ENCODE data around the gene ASTN1.

Gene ASTN1

DNA sequence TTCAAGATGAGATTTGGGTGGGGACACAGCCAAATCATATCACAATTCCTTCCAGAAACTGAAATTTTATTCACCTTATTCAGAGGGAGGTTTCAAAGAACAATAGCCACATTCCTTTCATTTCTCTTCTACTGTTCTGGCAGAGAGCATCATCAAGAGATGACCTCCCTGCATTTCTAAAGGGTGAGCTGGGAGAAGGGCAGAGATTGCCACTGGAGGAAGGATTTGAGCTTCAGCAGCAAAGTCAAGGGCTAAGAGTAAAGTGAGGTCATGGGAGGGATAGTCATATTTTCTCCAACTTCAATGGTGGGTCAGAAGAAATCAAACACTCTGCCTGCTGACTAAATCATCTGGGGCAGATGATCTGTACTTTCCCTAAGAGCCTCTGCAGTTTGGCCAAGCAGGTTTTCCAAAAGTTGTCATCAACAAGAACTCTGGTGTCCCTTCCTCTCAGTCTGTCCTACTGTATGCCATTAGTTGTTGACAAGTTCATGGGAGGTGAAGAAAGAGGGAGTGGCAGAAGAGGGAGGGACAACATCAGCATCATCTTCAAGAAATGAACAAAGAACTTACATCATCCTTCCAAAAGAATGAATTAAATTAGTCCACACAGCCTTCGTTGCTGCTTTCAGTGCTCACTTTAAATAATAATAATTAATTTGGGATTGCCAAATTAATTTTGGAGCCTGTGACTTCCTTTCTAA, 298.3 kb downstream of the ASTN1 start:
- DNase-seq, result no peak

DNA sequence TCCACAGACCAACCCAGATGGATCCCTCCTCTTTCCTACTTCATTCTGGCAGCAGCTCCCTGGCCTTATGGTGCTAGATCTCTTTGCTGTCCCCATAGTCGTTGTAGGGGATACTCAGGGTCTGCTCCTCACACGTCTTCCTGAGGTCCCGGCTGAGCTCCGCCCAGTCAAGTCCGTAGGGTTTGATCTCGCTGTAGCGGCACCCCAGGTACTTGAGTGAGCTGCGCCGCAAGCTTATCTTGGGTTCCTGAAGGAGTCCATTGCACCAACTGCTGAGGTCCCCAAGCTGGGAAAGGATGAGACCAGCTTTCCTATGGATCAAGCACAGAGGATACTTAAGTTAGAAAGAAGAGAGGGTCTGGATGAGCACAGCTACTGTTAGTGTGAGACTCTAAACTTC, 300.3 kb downstream of the ASTN1 start:
- DNase-seq, result no peak

DNA sequence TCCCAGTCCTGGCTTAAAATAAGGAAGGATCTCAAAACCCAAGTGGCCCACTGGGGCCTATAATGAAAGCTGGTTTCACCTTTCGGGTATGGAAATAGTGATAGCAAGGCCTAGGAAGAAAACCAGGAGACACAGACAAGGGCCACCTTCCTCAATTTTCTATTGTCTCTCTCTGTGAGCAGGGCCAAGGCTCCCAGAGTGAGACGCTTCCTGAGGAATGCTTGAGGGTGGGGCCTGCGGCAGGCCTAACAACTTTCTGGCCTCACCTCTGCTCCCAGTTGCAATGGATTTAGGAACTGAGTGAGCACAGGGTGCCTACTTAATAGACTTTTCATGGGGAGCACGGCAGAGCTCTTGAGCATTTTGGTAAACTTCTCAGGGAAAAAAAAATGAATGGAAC, 300.9 kb downstream of the ASTN1 start:
- DNase-seq, result no peak

DNA sequence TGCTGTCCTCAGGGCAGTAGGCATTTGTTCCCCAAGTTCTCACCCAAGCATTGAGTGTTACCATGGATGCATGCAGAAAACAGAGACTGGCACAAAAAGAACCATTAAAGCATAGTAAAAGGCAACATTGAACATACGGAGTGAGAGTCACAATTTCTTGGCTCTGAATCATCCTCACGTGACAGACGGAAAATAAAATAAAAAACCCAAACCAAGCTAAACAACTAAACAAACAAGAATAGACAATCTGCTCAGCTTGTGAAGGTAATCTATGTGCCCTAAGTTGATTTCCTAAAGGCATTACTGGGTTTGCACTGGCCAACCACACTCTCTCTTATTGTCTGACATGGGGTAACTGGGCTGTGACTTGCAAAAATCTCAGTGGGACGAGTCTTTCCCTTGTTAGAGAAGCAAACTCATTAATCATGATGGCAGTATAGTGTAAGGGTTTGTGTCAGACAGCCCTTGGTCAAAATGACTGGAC, 306.0 kb downstream of the ASTN1 start:
- no peak for DNase-seq

DNA sequence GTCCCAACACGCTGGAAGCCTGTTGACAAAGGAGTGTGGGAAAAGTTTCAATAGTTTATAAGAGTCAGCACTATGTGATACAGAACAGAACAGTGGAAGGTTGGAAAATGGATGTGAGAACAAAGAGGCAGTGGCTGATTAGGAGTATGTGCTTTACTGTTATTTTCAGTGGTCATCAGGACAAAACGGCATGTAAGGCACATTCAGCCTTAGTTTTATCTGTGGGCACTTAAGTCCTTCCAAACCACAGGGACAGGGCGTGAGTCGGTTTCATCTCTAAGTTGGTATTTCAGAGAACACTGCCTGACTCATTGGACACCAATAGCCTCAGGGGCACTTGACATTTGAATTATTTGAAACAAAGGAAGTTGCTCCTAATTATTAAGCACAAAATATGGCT, 306.9 kb downstream of the ASTN1 start:
- no peak for DNase-seq

DNA sequence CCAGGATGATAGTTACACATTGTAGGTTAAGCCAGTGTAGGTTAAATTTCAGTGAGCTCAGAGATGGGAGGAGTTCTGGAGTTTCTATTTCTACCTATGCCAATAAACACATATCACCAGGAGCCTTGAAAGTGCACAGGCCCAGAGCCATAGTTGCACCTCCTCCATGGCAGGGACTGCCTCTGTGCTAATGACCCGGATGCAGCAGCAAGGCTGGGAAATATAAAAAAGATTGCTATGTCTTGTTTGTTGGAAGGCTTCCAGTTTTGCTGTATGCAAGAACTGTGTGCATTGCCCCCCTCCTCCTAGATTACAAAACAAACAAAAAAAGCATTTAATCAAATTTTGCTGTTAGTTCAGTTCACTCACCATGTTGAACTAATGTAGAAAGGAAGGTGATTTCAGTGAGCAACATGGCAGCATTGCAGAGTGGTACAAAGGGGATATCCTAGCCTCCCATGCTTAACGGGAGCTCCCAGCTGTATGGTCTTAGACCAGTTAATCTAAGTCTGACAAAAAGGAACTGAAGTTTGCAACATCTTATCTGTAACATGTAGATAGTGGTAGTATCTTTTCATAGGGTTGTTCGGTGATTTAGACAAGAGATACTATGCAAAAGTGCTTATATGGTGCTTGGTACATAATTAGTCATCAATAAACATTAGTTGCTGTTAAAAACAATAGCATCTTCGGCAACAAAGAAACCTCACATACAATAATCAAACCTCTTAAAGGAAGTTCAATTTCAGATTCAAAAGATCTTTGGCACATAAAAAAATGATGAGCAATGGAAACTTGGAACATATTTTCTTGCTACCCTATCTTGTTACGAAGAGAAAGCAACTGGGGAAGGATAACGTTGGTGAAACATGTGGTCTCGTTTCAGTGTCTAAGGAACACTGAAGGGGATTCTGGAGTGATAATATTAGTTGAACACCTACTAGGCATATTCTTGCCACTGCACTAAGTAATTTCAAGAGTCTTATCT, 309.5 kb downstream of the ASTN1 start:
- no peak for DNase-seq

DNA sequence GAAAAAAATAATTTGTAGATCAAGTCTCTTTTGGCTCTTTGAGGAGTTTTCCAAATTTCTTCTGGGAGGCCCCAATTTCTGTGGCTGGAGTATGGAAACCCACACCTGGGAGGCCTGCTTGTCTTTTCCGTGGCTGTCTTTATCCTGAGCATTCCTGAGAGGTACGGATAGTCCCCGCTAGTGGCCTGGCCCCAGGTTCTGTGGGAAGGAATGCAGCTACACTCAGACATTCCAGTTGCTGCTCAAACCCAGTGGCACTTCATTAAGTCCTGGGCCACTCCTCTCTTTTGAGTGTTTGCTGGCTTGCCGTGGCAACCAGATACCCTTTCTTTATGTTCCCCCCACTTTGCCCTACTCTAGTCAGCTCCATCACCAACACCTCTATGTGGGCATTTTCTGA, 310.4 kb downstream of the ASTN1 start:
- DNase-seq, result no peak

DNA sequence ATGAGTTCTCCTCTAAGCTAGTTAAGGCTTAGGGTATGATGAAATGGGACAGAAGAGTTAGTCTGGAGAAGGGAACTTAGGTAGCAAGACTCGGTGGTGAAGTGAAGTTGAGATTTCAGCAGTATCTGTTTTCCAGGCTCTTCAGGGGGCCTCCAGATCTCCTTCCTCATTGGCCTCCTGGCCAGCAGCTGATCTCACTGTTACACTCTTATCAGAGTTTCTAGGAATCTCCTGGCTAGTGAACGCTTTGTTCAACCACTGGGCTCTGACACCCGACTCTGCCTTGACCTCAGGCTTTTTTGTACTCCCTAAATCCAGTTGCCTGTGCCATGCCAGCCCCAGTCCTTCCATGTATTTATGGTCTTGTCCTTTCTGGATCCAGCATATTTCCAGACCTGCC, 311.0 kb downstream of the ASTN1 start:
- no peak for DNase-seq

DNA sequence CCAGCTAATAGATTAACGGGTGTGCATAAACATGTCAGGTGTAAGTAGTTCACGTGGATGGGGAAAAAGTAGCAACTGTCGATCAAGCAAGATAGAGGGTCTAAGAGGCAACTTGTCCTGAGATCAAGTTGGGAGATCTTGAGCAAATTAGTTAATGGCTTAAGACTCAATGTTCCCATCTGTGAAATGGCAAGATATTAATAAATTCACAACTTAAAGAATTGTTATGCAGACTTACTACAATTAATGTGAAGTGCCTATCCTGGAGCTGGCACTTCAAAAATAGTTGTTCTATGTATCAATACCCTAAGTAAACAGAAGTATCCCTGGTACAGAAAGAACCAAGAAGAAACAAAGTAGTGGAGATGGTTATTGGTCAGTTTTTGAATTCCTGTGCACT, 312.4 kb downstream of the ASTN1 start:
- no peak for DNase-seq

DNA sequence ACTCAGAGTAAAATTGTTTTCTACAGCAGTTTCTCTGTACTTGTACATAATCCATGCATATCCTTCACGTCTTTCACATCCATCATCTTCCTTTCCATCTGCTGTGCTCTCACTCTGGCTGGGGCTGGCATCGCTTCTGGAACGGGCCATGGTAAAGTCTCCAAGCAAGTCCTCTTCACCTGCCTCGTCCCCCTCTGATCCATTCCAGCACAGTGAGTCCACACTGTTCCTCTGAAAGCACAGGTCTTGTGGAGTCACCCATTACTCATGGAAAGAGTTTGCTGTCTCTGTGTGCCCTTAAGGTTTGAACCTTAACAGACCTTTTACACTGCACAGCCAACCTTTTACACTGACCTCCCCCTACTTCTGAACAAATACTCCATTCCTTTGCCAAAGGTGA, 313.6 kb downstream of the ASTN1 start:
- DNase-seq, result no peak

DNA sequence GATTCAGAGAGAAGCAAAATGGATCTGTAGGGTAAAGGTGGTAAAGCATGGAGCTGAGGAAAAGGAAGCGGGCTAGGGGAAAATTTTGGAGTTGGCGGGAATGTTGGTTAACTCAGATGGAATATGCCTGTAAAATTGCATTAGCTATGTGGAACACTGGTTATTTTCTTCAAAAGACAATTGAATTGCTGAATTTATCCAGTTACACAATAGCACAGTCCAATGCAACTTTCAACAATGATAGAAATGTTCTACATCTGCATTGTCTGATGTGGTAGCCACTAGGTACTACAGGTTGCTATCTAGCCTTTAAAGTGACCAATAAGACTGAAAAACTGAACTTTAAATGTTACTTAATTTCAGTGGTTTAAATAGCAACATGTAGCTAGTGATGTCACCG, 315.2 kb downstream of the ASTN1 start:
- no peak for DNase-seq

DNA sequence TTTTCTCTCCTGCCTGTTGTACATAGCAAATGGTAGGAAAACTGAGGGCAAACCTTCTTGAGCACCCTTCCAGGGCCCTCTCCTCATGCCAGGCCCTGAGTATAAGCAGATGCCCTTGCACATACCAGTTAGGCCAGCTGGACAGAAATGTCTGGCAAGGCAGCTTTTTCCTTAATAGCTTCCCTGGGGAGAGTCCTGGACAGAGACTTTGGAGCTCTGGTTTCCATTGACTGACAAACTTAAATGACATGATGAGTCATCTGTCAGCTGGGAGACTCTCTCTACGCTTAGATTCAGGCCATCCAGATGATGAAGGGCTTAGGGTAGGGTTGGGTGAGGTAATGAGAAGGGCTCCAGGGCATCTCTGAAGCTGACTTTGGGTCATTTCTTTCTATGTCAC, 317.5 kb downstream of the ASTN1 start:
- DNase-seq, result no peak

DNA sequence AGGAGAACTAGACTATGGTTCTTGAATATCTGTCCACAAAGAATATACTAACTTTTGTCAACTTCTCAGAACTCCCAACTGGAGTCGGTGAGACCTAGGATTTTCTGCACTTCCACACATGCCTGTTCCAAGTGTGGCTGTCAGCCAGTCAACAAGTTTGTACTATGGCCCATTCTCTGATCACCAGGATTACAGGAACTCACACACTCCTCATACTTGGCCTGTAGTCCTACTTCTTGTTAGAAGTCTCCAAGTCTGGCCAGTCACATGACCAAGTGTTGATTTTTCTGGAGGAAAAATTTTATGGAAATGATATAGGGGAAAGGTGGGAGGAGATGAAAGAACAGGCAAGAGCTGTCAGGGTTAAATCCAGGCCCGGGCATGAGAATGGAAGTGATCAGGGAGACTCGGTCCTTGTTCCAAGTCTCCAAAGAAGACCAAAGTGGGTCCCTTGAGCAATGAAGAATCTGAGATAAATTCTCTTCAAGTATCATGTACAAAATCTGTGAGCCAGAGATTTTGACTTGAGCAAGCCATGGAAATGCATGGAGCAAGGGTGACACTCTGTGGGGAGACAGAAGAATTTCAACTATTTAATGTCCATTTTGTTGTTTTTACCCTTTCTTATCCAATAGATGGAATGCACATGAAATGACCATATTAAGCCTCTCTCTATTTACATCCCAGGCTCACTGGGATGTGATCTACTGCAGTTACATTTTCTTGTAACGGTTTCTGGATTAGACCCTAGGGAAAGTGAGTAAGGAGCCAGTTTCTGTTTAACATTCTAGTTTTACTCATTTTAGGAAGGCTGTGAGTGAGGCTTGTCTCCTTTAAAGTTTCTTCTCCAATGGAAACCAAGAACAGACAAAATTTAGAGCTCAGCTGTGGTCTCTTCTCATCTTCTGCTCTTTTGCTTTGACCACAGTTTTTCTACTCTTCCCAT, 320.9 kb downstream of the ASTN1 start:
- peak in 1 of 2 donors; percentile 1 for DNase-seq

DNA sequence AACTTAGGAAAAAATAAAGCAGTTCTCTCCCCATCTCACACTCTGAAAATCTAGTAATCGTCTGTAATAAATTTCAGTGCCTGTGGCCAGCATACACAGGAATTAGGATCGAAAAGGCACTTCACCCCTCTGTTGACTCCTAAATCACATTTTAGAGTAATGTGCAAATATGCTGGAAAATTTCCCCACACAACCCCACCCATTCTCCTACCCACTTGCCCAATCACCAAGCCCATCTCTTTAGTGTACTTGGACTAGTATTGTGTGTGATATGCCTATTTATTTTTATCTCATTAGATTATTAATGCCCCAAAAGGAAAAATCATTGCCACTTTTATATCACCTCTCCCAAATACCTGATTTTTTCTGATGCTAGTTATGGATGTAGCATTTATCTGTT, 323.3 kb downstream of the ASTN1 start:
- no peak for DNase-seq

DNA sequence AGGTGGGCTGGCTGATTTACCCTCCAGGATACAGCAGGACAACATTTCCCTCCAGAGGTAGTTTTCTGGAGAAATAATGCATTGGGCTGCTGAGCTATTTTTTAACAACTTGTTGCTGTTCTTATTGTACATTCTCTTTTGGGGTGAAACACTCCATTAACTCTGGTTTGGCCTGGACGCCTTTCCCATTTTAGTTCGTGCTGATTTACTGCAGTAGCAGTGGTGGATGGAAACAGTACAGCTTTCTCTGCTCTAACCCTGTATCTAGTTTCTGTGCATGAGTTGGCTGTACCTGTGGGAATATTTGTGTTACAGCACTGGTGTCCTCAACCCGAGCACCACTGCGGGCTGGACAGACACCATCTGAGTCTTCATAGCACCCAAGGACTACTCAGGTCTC, 325.3 kb downstream of the ASTN1 start:
- no peak for DNase-seq

DNA sequence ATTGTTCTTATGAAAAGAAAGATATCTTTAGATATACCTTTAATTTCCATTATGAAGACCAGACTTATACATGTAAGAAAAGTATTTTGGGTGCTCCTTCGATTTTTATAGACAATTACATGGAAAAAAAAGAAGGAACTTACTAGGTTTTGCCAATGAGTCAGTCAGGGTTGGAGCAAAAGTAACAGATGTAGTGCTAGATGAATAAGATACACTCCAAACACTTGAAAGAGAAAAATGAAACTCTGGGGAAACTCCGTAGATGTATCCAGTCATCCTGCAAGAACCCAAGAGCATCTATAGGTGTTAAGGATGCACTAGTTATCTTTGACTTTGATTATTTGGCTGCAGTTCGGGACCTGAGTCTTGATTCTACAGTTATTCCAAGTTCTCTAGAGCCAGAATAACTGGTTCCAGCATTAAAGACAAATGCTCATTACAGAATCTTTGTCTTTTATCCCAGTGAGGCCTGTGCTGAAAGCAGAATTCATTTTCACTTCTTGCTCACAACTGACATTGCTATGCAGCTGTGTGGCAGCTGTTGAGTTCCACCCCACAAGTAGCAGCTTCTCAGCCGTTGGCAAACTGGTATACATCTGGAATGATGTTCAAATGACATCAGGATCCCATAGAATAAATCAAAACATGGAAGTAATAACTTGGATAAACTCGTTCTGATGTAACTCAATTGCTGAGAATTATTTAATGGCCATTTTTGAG, 326.1 kb downstream of the ASTN1 start:
- DNase-seq, result no peak

DNA sequence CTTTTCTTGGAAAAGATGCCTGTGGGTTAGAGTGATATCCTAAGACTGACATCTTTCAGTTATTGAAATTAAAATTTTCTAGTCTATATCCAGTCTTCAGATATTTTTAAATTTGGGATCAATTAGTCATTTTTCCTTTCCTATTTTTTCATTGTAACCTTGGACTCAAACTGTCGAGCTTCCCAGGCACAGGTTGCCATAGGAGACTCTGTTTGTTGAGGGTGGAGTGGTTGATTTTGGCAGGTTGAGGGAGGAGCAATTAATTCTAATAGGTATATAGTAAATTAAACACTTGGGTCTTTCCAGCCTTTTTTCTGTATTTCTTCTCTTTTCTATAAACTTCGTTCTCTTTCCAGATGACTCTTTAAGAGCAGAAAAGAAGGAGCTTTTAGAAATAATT, 326.8 kb downstream of the ASTN1 start:
- no peak for DNase-seq

DNA sequence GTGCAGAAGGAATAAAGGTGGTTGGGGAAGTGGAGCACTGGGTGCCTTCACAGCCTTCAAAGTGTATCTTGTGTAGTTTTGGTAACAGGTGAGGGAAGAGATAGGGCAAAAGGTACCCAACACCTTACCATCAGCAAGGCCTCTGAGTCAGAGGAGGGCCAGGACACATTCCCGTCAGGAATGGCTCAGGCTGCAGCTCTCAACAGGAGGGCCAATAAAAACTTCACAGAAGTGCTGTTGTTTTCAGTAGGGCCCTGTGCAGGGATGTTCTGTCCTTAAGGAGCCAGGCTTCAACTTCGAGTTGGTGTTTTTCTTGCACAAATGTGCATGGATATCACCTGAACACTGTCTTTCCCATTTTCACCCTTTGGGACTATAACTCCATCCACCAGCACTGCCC, 333.4 kb downstream of the ASTN1 start:
- no peak for DNase-seq

DNA sequence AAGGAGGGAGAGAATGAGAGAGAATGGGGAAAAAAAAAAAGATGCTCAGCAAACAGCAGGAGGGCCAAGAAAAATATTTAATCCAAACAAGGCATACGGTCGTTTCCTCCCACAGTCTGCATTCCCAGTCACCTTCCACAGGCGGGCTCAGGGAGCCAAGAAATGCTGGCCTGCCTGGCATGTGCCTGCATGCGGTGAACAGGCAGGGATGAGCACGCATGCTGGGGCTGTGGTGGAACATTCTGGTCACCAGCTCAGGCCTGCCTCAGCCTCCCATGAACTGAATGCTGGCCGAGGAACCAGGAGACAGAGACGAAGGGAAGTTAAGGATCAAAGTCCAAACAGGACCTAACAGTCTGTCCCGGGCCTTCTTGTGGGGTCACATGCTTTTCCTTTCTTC, 335.3 kb downstream of the ASTN1 start:
- no peak for DNase-seq

DNA sequence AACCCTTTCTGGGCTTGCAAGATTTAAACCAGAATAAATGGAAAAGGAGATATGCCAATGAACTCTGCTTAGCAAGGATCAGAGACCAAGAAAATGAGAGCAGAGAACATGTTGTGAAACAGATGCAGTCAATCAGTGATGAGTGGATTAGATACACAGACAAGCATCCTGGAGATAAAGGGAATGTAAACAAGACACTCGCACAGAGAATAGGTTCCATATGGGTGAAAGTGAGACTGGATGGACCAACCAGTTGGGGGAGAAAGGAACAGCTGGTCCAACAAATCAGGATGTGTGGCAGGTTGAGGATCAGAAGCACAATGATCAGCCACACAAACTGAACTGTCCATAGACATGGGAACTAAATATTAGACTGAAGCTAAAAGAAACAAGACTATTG, 338.2 kb downstream of the ASTN1 start:
- no peak for DNase-seq

DNA sequence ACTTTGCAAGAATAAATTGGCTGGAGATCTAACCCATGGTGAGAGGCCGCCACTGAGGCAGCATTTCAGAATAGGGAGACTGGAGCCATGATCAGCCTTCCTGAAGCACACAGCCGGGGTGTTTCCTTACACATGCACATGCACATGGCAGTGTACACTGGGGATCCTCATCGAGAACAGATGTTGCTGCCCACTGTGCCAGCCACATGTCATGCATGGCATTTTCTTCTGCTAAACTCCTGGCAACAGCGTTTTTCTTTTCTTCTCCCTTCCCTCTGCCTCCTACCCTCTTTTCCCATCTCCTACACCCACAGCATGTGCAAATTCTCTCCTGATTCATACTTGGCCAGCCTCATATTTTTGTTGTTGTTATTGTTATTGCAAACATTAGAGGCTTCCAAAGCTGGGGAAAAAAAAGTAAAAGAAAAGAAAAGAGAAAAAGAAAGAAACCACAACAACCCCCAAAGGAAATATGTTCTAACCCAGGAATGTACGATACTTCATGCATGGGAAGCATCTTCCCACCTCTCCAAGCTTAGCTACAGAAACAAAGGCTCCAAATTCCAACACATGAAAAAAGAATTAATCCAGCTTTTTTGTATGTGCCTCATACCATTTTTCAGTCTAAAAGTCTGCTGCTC, 344.0 kb downstream of the ASTN1 start:
- no peak for DNase-seq

DNA sequence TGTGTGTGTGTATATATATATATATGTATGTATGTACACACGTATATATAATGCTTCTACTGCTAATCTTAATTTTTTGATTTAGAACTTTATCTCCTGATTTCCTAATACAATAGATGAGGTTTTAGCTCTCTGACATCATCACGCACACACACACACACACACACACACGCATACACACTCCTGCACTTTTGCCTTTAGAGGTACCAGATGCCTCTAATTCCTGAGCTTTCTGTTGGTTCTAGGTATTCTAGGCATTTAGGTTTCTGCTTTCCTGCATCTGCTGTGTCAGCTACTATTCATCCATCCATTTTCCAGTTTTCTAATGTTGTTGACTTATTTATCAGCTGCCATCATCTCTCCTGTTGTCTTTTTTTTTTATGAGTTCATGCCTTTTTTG, 348.3 kb downstream of the ASTN1 start:
- DNase-seq, result no peak
